Hepatocyte (in vitro differentiated cells): ENCODE measurements around the gene CALB2.

Source experiments
- EZH2phosphoT487 ChIP-seq: fragments of 200-600 bp; sonication (generic); IDR thresholded peaks from one replicate; pipeline ENCODE4 v1.6.1; 2018; ENCODE audit warnings: antibody characterized with exemption, mild to moderate bottlenecking, low read depth, moderate library complexity; ENCODE audit not compliant: unreplicated experiment, severe bottlenecking
- TF ChIP-seq, protein P1 (sequence below): fragments of 200-600 bp; sonication (generic); IDR thresholded peaks from 2 replicates; pipeline ENCODE4 v1.5.1; 2016; ENCODE audit warnings: antibody characterized with exemption, mild to moderate bottlenecking; ENCODE audit not compliant: poor library complexity

DNA sequence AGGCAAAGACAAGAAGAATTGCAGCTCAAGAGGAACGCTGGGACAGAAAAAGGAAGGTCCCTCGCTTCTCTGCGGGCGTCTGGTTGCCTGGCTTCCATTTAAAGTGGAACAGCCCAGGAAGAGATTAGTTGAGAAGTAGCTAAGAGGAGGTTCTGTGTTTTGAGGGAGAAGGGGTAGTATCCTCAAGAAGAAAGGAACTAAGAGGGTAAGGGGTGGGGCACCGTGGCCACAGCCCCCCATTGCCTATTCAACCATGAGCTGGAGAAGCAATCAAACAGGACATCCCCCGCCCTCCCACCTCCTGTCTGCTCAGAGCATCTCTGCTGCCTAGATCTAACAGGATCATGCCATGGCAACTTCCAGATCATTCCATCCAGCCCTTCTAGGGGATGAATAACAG lies 18.1 kb upstream of the CALB2 start:
- TF ChIP-seq, protein P1, sequence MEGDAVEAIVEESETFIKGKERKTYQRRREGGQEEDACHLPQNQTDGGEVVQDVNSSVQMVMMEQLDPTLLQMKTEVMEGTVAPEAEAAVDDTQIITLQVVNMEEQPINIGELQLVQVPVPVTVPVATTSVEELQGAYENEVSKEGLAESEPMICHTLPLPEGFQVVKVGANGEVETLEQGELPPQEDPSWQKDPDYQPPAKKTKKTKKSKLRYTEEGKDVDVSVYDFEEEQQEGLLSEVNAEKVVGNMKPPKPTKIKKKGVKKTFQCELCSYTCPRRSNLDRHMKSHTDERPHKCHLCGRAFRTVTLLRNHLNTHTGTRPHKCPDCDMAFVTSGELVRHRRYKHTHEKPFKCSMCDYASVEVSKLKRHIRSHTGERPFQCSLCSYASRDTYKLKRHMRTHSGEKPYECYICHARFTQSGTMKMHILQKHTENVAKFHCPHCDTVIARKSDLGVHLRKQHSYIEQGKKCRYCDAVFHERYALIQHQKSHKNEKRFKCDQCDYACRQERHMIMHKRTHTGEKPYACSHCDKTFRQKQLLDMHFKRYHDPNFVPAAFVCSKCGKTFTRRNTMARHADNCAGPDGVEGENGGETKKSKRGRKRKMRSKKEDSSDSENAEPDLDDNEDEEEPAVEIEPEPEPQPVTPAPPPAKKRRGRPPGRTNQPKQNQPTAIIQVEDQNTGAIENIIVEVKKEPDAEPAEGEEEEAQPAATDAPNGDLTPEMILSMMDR: no peak
- no peak for TF ChIP-seq EZH2phosphoT487
